ENCODE results near the gene RELL2.
"Not testable (repeated sequence)": the region's sequence is repeated elsewhere in the genome, so short reads cannot be mapped to it uniquely, and the experiment has no call there.

The RELL2 gene

GRCh38 chr5:141636413-141637122 is at the start of gene RELL2, which contains the start of gene HDAC3:
Gene RELL2 (plus strand): TSS chr5:141636997. CDS start chr5:141638226, 1,229 bp downstream.
Gene HDAC3 (minus strand): TSS chr5:141636849. CDS start chr5:141636790, 59 bp downstream.
- peak; percentile 74 for DNase-seq

- DNase-seq, result no peak
Observed at GRCh38 chr5:141590127-141590526, 46.7 kb upstream of the RELL2 start.

- DNase-seq, result no peak
Observed at GRCh38 chr5:141596867-141597266, 39.9 kb upstream of the RELL2 start.

- peak; percentile 76 for DNase-seq
Observed at GRCh38 chr5:141597394-141597793, 39.4 kb upstream of the RELL2 start.

GRCh38 chr5:141597814-141598213 is 39.0 kb upstream of the RELL2 start:
- DNase-seq, result no peak

GRCh38 chr5:141598391-141599345 is 38.1 kb upstream of the RELL2 start:
- no peak for DNase-seq

GRCh38 chr5:141602606-141603005 is 34.2 kb upstream of the RELL2 start:
- no peak for DNase-seq

- no peak for DNase-seq
Observed at GRCh38 chr5:141603923-141604717, 32.7 kb upstream of the RELL2 start.

- DNase-seq, result no peak
Observed at GRCh38 chr5:141605523-141606277, 31.1 kb upstream of the RELL2 start.

GRCh38 chr5:141608046-141608445 is 28.8 kb upstream of the RELL2 start:
- no peak for DNase-seq

GRCh38 chr5:141608557-141608956 is 28.2 kb upstream of the RELL2 start:
- no peak for DNase-seq

- DNase-seq, result no peak
Observed at GRCh38 chr5:141609044-141609443, 27.8 kb upstream of the RELL2 start.

- DNase-seq, result not testable (repeated sequence)
Observed at GRCh38 chr5:141609921-141610320, 26.9 kb upstream of the RELL2 start.

GRCh38 chr5:141611289-141611688 is 25.5 kb upstream of the RELL2 start:
- DNase-seq, result no peak

- DNase-seq, result no peak
Observed at GRCh38 chr5:141613344-141613743, 23.5 kb upstream of the RELL2 start.

GRCh38 chr5:141615991-141616720 is 20.6 kb upstream of the RELL2 start:
- DNase-seq, result no peak

GRCh38 chr5:141617128-141617527 is 19.7 kb upstream of the RELL2 start:
- no peak for DNase-seq

GRCh38 chr5:141617682-141618029 is 19.1 kb upstream of the RELL2 start:
- no peak for DNase-seq

- DNase-seq, result peak; percentile 37
Observed at GRCh38 chr5:141618030-141618803, 18.6 kb upstream of the RELL2 start.

- DNase-seq, result peak; percentile 81
Observed at GRCh38 chr5:141618804-141619554, 17.8 kb upstream of the RELL2 start, which contains the start of gene DIAPH1. Gene DIAPH1 (minus strand): TSS chr5:141619000. CDS start chr5:141618914, 86 bp downstream.

Measured in NCI-H2171 treated with DMSO at 0.1 percent for 48 hours (cell line).